GM21723 (cell line): ENCODE results near the gene ABR.
"Not testable (repeated sequence)": the region's sequence is repeated elsewhere in the genome, so short reads cannot be mapped to it uniquely, and the experiment has no call there.

Experiments used
- ATAC-seq: cut with Tn5 transposase; IDR thresholded peaks from one replicate; pipeline ENCODE4 v1.9.1; 2021; ENCODE audit warnings: mild to moderate bottlenecking, moderate library complexity; ENCODE audit not compliant: unreplicated experiment

Gene ABR

DNA sequence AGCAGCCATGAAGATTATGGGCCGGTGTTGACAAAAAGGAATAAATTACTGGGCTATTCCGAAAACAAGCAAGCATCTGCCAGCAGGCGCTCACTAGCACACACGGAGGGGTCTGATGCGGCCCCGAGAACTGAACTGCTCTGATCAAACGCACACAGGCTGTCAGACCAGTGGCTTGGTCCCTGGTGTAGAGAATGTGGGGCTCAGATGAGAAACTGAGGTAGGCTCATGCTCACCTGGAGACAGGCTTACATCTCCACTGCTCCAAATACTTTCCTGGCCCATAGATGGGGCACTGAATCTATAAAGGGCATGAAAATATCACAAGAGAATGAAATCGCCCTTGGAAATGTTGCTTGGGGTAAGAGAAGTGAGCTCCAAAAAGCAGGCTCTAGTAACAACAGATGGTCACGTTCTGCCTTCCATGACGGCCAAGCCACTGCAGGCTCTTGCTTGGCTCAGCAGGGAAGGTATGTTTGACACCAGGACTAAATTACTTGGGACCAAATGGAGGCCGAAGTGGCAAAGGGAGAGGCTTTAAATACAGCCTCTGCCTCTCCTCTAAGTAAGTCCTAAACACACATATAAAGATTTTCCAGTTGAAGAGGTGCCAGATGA, 5.4 kb downstream of the ABR start:
- ATAC-seq, result no peak

DNA sequence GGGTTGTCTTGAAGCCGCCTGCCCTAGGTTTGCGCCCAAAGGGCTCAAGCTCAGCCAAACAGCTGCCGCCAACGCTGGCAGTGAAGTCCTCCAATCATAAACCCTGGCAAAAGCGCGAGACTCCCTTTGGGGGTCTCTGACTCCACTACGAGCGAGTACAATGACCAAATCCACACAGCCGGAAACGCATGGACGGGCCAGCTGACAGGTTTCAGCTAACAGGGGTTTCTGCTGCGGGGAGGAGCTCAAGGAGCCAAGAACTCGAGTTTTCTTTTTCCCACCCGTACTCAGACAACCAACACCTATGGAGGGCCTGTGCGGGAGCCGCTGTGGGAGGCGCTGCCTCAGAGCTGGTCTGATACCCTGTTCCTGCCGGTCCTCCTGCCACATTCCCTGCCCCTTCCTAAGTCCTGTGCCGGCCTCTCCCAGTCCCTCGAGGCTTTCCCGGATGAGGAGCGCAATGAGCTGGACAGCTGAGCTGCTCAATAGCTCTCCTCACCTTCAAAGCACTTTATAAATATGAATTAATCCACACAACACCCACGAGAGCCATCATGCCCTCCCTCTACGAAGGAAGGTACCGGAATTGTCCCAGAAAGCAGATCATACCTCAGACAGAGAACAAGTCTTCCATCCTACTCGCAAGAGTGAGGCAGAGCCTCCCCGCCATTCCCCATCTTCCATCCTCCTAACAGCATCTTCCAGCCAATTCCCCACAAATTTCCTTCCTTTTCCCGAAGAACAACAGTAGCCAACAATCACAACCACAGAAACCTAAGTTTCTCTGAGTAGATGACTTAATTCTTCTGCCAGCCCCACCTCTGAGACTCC, 6.1 kb downstream of the ABR start:
- ATAC-seq, result no peak

DNA sequence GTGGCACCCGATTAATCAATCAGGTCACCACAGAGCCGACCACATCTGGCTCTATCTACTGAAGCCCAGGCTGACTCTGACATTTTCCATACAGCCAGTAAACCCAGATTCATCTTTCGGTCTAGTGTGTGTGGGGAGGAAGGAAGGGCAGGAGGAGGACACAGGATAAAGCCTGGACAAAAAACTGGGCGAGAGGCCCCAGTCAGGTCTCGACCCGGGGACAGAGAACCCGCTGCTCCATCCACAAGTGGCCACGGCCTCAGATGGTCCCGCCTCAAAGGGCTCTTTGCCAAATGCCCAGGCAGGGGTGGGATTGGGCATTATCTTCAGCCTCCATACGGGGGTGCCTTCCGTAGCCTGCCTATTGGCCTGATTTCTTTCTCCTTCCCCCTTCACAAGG, 7.8 kb downstream of the ABR start:
- ATAC-seq, result no peak

DNA sequence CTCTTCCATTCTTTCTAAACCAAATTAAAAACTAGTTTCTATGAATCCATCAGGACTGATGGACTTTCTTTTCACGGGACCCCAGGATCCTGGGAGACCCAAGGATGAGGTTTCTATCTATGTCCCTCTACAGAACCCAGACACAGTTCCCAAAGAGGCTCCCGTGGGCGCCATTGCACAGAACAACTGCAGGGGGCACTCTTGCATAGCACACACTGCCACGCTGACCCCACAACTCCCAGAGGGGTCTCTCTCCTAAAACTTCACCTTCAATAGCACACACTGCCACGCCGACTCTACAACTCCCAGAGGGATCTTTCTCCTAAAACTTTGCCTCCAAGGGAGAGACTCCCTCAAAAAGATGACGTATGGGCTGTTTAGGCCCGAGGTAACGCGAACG, 9.0 kb downstream of the ABR start:
- ATAC-seq, result no peak

DNA sequence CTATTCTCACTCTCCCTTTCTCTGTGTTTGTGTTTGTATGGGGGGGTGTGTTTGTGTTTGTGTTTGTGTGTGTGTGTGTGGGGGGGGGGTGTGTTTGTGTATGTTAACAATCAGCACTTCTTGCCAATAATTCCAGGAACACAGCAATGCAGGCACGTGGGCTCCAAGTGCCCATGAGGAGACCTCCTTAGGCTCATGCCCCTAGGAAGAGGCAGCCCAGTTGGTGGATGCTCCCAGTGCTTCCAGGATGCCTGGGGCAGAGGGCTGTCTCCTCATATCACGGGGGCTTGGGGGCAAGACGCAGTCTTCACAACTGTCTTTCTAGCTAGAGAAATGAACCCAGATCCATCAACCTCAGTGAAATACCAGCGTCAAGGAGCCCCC, 9.9 kb downstream of the ABR start:
- no peak for ATAC-seq

DNA sequence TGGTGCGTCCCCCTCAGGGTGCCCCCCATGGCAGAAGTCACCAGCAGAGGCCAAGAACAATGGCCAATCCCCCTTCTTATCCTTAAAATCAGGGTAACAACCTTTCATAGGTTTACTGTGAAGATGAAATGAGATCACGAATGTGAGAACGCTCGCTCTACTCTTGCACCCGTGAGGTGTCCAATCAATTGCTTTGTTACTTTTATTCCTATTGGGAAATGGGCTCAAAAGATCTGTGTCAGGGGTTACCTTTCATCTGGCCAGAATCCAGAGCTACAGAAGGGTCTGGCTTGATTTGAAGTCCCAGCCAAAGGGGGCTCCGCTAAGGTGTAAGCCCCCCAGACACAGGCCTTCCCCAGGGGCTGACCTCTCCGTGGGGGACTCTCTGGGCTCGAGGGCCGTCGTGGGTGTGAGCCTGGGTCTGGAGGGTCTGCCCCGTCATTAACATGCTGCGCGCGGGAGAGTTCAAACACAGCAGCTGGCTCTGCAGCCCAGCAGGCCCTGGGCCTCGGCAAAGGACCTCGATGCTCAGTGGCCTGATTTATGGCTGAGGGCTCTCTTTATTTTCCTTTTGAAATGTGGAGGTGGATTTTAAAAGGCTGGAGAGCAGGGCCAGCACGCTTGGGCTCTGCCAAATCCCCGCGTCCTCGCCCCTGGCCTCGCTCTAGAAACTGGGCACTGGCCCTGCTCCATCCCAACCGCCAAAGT, 10.4 kb downstream of the ABR start:
- no peak for ATAC-seq

DNA sequence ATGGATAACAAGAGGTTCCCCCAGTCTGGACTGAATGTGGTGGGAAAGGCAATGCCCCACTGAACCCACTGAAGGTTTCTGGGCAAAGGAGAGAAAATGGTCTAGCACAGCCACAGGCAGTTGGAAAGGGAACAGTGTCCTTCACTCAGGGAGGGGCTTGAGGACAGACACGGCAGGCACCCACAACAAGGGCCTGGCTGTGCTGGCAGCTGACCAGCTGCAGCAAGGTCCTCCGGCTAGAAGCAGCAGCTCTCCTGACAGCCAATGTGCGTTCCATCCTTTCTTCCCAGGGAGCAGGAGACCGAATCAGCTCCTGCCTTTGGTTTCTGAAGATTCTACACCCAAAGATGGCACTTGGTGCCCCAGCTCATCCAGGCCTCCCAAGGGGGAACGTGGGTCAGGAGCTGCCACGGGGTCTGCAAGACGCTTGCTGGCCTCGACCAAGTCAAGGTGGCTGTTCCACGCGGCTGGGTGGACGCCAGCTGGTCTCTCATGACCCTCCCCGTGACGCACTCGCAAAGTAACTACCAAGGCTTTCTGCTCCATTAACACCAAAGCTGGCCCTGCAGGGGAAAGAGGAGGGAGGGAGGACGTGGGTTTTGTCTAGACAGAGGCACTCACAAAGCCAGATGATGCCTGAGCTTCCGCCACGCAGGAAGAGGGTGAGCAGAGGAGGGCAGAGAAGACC, 11.1 kb downstream of the ABR start:
- no peak for ATAC-seq

DNA sequence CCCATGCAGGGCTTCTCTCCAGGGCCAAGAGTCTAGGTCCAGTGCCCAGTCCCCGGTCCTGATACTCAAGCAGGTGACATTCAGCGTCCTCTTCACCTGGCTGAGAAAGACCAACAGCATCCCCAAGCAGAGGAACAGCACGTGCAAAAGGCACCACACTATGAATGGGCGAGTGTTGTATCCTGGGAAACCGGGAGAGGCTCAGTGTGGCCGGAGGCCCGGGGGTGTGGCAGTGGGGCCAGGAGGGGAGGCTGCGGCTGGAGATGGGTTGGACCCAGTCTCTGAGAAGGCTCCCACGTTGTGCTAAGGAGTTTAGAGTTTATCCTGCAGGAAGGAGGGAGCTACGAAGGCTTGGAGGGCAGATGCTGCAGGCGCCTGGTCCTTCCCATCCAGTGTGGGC, 13.5 kb downstream of the ABR start:
- no peak for ATAC-seq

DNA sequence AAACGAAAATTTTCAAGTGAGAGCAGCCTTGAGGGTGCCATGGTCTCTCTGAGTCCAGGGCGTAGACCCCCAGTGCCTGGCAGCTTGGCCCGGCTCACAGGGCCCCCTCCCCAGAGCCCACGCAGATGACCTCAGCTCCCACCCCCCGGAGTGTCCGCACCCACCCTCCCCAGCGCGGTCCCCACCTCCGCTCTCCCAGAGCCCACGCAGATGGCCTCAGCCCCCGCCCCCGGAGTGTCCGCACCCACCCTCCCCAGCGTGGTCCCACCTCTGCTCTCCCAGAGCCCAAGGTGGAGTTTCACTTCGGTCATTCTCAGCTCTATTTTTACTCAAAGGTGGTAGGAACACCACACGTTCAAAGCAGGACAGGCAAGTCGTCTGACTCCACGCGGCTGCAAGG, 13.9 kb downstream of the ABR start:
- no peak for ATAC-seq

DNA sequence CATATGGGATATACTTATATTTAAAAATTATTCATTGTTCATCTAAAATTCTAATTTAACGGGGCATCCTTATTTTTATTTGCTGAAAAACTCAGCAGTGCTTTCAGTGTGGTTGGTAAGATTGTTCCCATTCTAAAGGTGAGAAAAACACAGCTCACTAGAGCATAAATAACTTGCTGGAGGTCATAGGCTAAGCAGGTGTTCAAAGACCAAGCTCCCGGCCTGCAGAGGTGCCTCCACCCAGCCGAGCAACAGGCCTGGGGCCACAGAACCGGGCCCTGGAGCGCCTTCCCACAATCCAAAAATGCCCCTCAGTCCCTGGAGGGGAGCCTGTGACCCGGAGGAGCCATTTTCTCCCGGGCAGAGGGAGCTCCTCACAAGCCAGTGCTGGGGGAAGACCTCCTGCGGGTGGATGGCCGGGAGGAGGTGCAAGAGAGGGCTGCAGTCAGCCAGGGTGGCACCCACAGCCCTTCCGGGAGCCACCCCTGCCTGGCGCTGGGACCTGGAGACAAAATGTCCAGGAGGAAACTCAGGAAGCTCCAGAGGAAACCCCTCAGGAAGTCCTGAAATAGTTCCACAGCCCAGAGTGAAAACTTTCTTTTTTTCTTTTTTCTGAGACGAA, 14.7 kb downstream of the ABR start:
- no peak for ATAC-seq

DNA sequence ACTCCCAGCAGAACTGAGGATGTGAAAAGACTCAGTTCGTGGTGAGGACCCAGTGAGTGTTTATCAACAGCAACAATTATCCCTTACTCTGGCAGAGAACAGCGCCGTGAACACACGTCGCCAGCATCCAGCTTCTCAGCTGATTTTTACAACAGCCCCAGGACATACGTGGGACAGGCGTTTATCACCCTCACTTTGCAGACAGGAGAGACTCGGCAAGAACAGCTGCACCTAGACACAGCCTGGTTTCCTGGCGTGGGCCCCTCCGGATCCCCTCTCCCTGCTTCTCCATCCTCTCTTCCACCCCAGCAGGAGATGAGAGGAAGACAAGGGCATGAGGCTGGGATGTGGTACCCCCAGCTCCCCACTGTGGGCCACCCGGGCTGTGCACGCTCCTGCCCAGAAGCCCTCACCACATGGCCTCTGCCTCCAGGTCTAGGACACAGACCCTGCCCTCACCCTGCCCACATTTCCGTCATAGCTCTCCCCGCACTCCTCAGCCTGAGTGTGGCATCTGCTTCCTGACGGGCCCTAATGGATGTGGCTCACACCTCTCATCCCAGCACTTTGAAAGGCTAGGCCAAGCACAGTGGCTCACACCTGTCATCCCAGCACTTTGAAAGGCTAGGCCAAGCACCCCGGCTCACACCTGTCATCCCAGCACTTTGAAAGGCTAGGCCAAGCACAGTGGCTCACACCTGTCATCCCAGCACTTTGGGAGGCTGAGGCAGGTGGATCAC, 17.5 kb downstream of the ABR start:
- no peak for ATAC-seq

DNA sequence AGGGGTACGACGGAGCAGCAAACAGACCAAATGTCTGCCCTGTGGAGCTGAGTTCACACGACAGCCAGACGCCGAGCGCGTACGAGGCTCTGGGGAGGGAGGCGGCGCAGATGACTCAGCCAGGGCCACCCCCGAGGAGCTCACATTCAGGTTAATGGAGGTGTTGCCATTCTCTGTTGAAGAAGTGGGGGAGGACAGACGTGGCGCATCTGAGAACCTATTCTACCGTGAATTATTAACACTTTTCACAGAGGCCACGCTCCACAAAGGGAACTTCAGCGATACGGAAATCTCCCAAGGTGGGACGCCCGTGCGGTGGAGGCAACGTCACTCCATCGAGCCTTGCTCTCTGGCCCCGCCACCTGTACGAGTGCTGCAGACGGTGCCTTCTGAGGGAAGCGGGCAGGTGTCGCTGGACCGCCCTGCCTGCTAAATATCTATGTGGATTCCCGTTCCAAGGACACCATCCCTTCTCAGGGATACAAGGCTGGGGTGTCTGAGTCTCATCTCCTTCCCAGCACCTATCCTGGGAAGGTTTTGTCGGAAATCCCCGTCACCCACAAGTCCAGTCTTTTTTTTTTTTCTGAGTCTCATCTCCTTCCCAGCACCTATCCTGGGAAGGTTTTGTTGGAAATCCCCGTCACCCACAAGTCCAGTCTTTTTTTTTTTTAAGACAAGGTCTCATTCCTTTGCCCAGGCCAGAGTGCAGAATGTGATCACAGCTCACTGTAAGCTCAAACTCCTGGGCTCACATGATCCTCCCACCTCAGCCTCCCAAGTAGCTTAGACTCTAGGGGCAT, 19.0 kb downstream of the ABR start:
- ATAC-seq, result no peak

DNA sequence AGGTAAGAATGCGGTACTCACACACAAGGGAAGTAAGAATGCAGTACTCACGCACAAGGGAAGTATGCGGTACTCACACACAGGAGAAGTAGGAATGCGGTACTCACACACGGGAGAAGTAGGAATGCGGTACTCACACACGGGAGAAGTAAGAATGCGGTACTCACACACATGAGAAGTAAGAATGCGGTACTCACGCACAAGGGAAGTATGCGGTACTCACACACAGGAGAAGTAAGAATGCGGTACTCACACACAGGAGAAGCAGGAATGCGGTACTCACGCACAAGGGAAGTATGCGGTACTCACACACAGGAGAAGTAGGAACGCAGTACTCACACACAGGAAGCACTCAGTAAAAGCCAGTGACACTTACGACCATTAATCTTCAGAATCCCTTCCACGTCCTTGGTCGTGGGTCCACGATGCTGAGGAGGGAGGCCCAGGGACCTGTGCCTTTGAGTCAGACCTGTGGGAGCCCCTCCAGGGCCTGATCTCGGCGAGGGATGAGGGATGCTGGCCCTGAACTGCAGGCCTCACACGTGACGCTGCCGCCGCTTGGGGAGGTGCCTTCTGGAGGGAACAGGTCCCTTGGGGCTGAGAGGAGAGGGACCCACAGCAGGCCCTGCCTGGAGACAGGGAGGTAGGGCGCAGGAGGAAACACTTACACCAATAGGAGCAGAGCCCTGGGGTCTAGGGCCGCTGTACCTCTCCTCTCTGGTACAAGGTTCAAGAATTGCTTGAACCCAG, 20.2 kb downstream of the ABR start:
- ATAC-seq, result no peak

DNA sequence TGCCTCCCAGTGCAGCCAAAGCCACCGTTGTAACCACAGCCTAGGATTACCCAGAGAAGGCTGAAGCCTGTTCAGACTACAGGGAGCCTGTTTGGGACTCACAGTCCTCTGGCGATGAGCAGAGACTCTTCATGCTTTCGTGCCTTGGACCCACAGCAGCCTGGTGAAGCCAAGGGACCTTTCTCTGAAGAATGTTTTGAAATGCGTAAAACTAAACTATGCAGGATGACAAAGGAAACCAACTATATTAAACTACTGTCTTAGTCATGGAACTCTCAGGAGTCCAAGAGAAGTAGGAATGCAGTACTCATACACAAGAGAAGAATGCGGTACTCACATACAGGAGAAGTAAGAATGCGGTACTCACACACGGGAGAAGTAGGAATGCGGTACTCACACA, 20.9 kb downstream of the ABR start:
- no peak for ATAC-seq

DNA sequence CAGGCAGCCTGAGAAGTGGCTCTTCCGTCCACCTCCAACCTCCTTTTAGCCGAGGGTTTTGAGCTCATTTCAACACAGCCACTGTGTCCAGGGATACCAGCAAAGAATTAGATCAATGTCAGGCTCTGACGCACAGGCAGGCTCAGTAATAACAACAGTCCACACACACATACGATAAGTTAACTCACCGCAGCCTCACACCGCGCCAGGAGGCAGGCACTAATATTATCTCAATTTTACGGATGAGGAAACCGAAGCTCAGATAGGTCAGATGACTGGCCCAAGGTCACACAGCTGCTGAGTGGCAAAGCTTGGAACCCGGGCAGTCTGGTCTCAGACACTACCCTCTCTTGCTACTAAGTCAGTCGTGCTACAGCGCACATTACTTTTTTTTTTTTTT, 22.9 kb downstream of the ABR start:
- ATAC-seq, result no peak

DNA sequence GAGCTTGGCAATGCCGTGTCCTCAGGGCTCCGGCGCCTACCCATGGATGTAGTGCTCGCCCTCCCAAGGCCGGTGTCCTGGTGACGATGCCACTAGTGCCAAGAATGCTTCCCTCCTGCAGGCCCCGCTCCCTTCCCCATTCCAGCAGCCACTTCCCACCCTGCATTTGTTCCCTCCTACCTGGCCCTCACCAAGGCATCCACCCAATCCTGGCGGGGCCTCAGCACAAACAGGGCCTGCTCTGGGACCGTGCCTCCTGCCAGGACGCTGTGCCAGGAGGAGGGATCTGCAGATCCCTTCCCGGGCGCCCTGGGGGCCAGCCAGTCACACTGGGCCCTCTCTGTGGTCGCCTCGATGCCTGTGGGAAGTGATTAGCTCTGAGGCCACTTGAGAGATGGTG, 25.1 kb downstream of the ABR start:
- no peak for ATAC-seq

DNA sequence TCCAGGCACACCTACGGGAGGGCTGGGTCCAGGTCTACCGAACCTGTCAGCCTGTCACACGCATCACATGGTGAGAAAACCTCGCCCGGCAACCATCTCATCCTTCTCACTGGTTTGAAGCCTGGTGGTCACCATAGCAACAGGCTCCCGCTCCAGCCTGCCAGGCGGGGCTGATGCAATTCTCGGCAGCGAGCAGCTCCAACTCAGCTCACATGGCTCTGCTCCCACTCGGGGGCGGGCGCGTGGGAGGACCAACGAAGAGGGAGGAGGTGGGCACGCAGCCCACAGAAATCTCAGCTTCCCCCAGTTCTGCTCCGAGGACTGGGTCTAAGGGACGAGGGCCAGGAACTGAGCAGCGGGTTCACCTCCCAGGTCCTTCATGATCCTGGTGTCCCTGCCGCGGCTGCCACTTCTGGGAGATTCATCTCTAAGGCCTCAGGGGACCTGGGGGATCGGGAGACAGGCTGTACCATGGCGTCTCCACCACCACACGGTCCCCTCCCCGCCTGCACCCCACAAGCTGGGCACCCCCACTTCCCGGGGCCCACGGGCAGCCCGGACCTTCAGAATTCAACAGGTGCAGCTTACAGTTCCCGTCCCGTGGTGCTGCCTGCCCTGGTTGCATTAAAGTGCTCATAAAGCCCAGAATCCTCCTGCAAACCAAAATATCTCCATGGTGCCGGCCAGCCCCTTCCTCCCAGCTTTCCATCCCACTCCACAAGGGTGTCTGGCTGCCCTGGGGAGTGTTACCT, 25.8 kb downstream of the ABR start:
- no peak for ATAC-seq

DNA sequence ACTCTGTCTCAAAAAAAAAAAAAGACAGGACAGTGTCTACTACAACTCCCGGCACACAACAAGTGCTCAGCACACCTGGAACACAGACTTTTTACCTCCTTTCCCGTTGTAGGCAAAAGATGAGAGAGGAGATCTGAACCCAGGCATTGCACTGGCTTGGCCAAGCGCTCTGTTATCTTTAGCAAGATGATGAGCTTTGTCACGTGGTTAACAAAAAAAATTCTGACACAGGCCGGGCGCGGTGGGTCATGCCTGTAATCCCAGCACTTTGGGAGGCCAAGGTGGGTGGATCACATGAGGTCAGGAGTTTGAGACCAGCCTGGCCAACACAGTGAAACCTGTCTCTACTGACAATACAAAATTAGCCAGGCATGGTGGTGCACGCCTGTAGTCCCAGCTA, 27.2 kb downstream of the ABR start:
- ATAC-seq, result not testable (repeated sequence)
